B cell (primary cell): ENCODE results near the gene PRDX3. TPM values are rescaled to one million over a fixed set of nuclear protein-coding genes. Genes with fewer than 3 reads are reported as not detected.

Experiments used
- ATAC-seq: fragments of 200-7000 bp; cut with Tn5 transposase; one replicate; pipeline ENCODE4 v1.10.0; 2021; ENCODE audit warnings: low read depth, mild to moderate bottlenecking, moderate number of reproducible peaks, moderate library complexity
- CTCF ChIA-PET: fragments of 350-600 bp; sonication (Branson Sonifier 250); formaldehyde crosslinking; loops from one replicate; lab custom pipeline; 2021; ENCODE audit warnings: antibody characterized with exemption, inconsistent platforms; lab: Charles Lee
- POLR2A ChIA-PET: fragments of 350-600 bp; sonication (Branson Sonifier 250); formaldehyde crosslinking; loops from one replicate; lab custom pipeline; 2021; ENCODE audit warnings: antibody characterized with exemption; lab: Charles Lee
- DNase-seq: peaks from one replicate; pipeline ENCODE4 v3.0.0; 2013
- H2AFZ ChIP-seq: 2 replicates; pipeline ENCODE4 v1.6.1; 2012; ENCODE audit warnings: mild to moderate bottlenecking, low read depth, low read length; ENCODE audit not compliant: insufficient read depth, poor library complexity, severe bottlenecking
- H3K27ac ChIP-seq, 2 donors: 1 replicate in 1 of 2; 2 replicates in 1 of 2; pipeline ENCODE4 v1.5.1; 2012 to 2013; ENCODE audit warnings: low read length in 2 of 2, mild to moderate bottlenecking in 2 of 2, moderate library complexity in 1 of 2
- H3K27me3 ChIP-seq, 4 experiments: fragments of 200-600 bp in 1 of 4; sonication (generic) in 1 of 4; replicated peaks in 1 of 4; 1 replicate in 2 of 4; 2 replicates in 2 of 4; pipeline versions ENCODE4 v1.6.1 to v1.7.0; 2013 to 2016; ENCODE audit warnings: low read length in 3 of 4, mild to moderate bottlenecking in 2 of 4, mixed read lengths in 1 of 4, moderate library complexity in 1 of 4; ENCODE audit not compliant: insufficient read depth in 4 of 4, control insufficient read depth in 3 of 4; ENCODE audit errors: control extremely low read depth in 1 of 4
- H3K36me3 ChIP-seq, 2 experiments: replicated peaks in 1 of 2; 1 replicate in 1 of 2; 2 replicates in 1 of 2; pipeline versions ENCODE4 v1.6.1 to v1.7.1; 2013; ENCODE audit warnings: low read length in 1 of 2; ENCODE audit not compliant: insufficient read depth in 2 of 2, control insufficient read depth in 1 of 2; ENCODE audit errors: control extremely low read depth in 1 of 2, extremely low read depth in 1 of 2
- H3K4me1 ChIP-seq, 2 donors: fragments of 200-600 bp in 1 of 2; sonication (generic) in 1 of 2; 1 replicate in 1 of 2; 2 replicates in 1 of 2; pipeline versions ENCODE4 v1.5.1 to v1.6.1; 2013 to 2017; ENCODE audit warnings: low read length in 2 of 2; ENCODE audit not compliant: control insufficient read depth in 2 of 2, insufficient read depth in 2 of 2
- H3K4me2 ChIP-seq: replicated peaks from 2 replicates; pipeline ENCODE3; 2012; ENCODE audit warnings: mild to moderate bottlenecking, low read depth, low read length; ENCODE audit not compliant: poor library complexity, severe bottlenecking
- H3K4me3 ChIP-seq, 5 experiments: fragments of 200-600 bp in 1 of 5; sonication (generic) in 1 of 5; 1 replicate in 3 of 5; 2 replicates in 2 of 5; pipeline versions ENCODE4 v1.5.1 to v1.7.0; 2011 to 2016; ENCODE audit warnings: low read length in 4 of 5, mild to moderate bottlenecking in 4 of 5, low read depth in 2 of 5, control low read depth in 1 of 5, moderate library complexity in 1 of 5; ENCODE audit not compliant: insufficient read depth in 1 of 5; ENCODE audit errors: control extremely low read depth in 1 of 5, extremely low read depth in 1 of 5
- H3K79me2 ChIP-seq: fragments of 200-600 bp; sonication (generic); one replicate; pipeline ENCODE4 v1.6.0; 2016; ENCODE audit warnings: low read length; ENCODE audit not compliant: control insufficient read depth, insufficient read depth
- H3K9ac ChIP-seq: fragments of 200-600 bp; sonication (generic); 2 replicates; pipeline ENCODE4 v1.6.1; 2017; ENCODE audit warnings: mild to moderate bottlenecking, low read length, moderate library complexity
- H3K9me3 ChIP-seq, 3 donors: one replicate each; pipeline versions ENCODE4 v1.6.1 to v1.7.1; 2013; ENCODE audit warnings: low read length in 2 of 3; ENCODE audit not compliant: control insufficient read depth in 2 of 3, insufficient read depth in 1 of 3; ENCODE audit errors: control extremely low read depth in 1 of 3
- H4K20me1 ChIP-seq: 2 replicates; pipeline ENCODE4 v1.6.0; 2012; ENCODE audit warnings: mild to moderate bottlenecking, low read length; ENCODE audit not compliant: insufficient read depth, control insufficient read depth, poor library complexity, severe bottlenecking
- H3K27ac Mint-ChIP-seq: one replicate; pipeline ENCODE4 v1.8.0; 2021; ENCODE audit warnings: mixed read lengths
- H3K27me3 Mint-ChIP-seq: one replicate; pipeline ENCODE4 v1.8.0; 2021; ENCODE audit warnings: mixed read lengths
- H3K4me1 Mint-ChIP-seq: one replicate; pipeline ENCODE4 v1.8.0; 2021; ENCODE audit warnings: mixed read lengths
- H3K4me3 Mint-ChIP-seq: one replicate; pipeline ENCODE4 v1.8.0; 2021; ENCODE audit warnings: mixed read lengths
- H3K9me3 Mint-ChIP-seq: one replicate; pipeline ENCODE4 v1.8.0; 2022; ENCODE audit warnings: mixed read lengths; ENCODE audit not compliant: insufficient read depth
- EZH2 ChIP-seq: IDR thresholded peaks from 2 replicates; pipeline ENCODE4 v1.6.1; 2012; ENCODE audit warnings: borderline replicate concordance, low read depth, mild to moderate bottlenecking, moderate library complexity, low read length; ENCODE audit not compliant: insufficient read depth, poor library complexity, severe bottlenecking
- WGBS: methylation state at CpG from one replicate; pipeline ENCODE4 v1.1.5; 2013; ENCODE audit warnings: missing lambda C conversion rate; ENCODE audit not compliant: insufficient coverage; 5-methylcytosine and 5-hydroxymethylcytosine counted together
- intact Hi-C: fragments of 100-400 bp; cut with micrococcal nuclease; formaldehyde crosslinking; loops from one replicate; pipeline ENCODE4 v1.10.0; 2022
- polyA plus RNA-seq: library from polyadenylated mRNA; depleted of rRNA; stranded (reverse); fragments of >200 nt; gene quantifications from 2 replicates; pipeline ENCODE4 v1.2.3, GENCODE V29; 2012
- total RNA-seq, 2 donors: library from RNA; stranded (reverse); fragments of 120-200 nt in 1 of 2; gene quantifications; 1 replicate in 1 of 2; 2 replicates in 1 of 2; pipeline versions ENCODE4 v1.2.3 to v1.2.4, GENCODE V29; 2013 to 2022
- TF ChIP-seq, protein P1 (sequence below): fragments of 200-600 bp; IDR thresholded peaks from one replicate; pipeline ENCODE4 v1.8.0; 2022; ENCODE audit warnings: antibody characterized with exemption, mild to moderate bottlenecking

The PRDX3 gene
- total and polyA plus RNA-seq, 2 donors (not counting 1 experiment from before 2014, with no cell fraction given) = 18.0 to 36.3 TPM

DNA sequence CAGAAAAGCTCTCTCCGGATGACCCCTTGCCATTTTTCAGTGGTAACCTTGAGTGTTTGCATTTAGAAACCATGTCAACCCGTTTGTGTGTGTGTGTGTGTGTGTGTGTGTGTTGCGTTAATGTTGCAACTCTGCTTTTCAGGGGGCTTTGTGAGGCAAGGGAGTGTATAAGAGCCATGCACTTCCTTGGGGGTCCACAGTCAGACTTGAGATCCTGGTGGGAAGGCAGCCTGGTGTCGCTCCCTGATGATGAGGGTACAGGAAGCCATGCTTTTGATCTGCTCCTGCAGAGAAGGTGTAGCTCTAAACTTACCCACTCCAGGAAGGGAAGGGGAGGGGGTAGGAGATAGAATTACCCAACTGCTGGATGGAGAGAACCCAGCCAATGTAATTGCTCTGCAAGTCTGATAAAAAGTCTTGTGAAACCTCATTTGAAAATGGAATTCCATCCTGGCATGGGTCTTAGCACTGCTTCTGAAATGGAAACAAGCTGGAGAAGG, 39.4 kb upstream of the PRDX3 start:
- TF ChIP-seq, protein P1, sequence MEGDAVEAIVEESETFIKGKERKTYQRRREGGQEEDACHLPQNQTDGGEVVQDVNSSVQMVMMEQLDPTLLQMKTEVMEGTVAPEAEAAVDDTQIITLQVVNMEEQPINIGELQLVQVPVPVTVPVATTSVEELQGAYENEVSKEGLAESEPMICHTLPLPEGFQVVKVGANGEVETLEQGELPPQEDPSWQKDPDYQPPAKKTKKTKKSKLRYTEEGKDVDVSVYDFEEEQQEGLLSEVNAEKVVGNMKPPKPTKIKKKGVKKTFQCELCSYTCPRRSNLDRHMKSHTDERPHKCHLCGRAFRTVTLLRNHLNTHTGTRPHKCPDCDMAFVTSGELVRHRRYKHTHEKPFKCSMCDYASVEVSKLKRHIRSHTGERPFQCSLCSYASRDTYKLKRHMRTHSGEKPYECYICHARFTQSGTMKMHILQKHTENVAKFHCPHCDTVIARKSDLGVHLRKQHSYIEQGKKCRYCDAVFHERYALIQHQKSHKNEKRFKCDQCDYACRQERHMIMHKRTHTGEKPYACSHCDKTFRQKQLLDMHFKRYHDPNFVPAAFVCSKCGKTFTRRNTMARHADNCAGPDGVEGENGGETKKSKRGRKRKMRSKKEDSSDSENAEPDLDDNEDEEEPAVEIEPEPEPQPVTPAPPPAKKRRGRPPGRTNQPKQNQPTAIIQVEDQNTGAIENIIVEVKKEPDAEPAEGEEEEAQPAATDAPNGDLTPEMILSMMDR = no peak
- no peak for TF ChIP-seq EZH2
- intact Hi-C loops = no loop called here
- ATAC-seq = no peak
- POLR2A ChIA-PET = no interaction called here
- Histone ChIP-seq H3K27ac (no peak overlapping the region), H4K20me1 (peaks cover 52% of the 10 kb centered on the region), H3K4me2 (no peak overlapping the region), H3K79me2 (peaks cover 98% of the 10 kb centered on the region), H3K9ac (no peak overlapping the region), H3K4me1 (peaks cover 9 to 20% of the 10 kb centered on the region in 2 donors), H2AFZ (no peak overlapping the region), H3K27me3 (no peaks in the 10 kb centered on the region), H3K9me3 (no peaks in the 10 kb centered on the region), H3K36me3 (no peaks in the 10 kb centered on the region), H3K4me3 (no peak overlapping the region)
- DNase-seq = no peak
- WGBS = 88% methylated on average over 2 of the region's 4 CpGs
- Mint-ChIP-seq H3K9me3 (no peaks in the 10 kb centered on the region), H3K4me3 (no peak overlapping the region), H3K27ac (no peak overlapping the region), H3K27me3 (no peaks in the 10 kb centered on the region), H3K4me1 (peaks cover 36% of the 10 kb centered on the region)
- CTCF ChIA-PET = interaction anchor here (0.7 to 2.7 kb wide), 3 partner anchors 9 to 104 kb away, joined by 4 to 21 read pairs (median 4); partner anchors contain the start of gene GRK5

- WGBS = 100% methylated on average over 2 of the region's 9 CpGs
- Mint-ChIP-seq H3K27me3 (no peaks in the 10 kb centered on the region), H3K9me3 (no peaks in the 10 kb centered on the region), H3K4me3 (no peak overlapping the region), H3K4me1 (peaks cover 40% of the 10 kb centered on the region), H3K27ac (no peak overlapping the region)
- no peak overlapping the region for H2AFZ ChIP-seq
- no peak overlapping the region for H3K4me2 ChIP-seq
- no peak overlapping the region for H3K4me3 ChIP-seq
- ATAC-seq (no peak), DNase-seq (no peak)
- peaks cover 15 to 24% of the 10 kb centered on the region in 2 donors for H3K4me1 ChIP-seq
- no peaks in the 10 kb centered on the region for H3K9me3 ChIP-seq
- no peaks in the 10 kb centered on the region for H3K27me3 ChIP-seq
- POLR2A ChIA-PET = no interaction called here
- intact Hi-C loops = no loop called here
- H3K27ac ChIP-seq = no peak overlapping the region
- CTCF ChIA-PET = interaction anchor here (1.1 to 2.7 kb wide), 2 partner anchors 8 to 10 kb away, joined by 4 to 21 read pairs; partner anchors contain the start of gene GRK5
- TF ChIP-seq, protein P1 = no peak
- TF ChIP-seq EZH2 = no peak
- peaks cover 98% of the 10 kb centered on the region for H3K79me2 ChIP-seq
- H3K9ac ChIP-seq = no peak overlapping the region
- peaks cover 46% of the 10 kb centered on the region for H4K20me1 ChIP-seq
- peaks cover 0 to 4% of the 10 kb centered on the region in 2 experiments for H3K36me3 ChIP-seq
Observed at GRCh38 chr10:119217401-119217800, 38.8 kb upstream of the PRDX3 start.
